ENCODE results near the gene FHAD1.
A peak's percentile ranks its signal among the peaks of the same experiment; 100 is the strongest.

Gene FHAD1

GRCh38 chr1:15249081-15249480, 2.1 kb downstream of the FHAD1 start:
- DNase-seq: no peak

DNA sequence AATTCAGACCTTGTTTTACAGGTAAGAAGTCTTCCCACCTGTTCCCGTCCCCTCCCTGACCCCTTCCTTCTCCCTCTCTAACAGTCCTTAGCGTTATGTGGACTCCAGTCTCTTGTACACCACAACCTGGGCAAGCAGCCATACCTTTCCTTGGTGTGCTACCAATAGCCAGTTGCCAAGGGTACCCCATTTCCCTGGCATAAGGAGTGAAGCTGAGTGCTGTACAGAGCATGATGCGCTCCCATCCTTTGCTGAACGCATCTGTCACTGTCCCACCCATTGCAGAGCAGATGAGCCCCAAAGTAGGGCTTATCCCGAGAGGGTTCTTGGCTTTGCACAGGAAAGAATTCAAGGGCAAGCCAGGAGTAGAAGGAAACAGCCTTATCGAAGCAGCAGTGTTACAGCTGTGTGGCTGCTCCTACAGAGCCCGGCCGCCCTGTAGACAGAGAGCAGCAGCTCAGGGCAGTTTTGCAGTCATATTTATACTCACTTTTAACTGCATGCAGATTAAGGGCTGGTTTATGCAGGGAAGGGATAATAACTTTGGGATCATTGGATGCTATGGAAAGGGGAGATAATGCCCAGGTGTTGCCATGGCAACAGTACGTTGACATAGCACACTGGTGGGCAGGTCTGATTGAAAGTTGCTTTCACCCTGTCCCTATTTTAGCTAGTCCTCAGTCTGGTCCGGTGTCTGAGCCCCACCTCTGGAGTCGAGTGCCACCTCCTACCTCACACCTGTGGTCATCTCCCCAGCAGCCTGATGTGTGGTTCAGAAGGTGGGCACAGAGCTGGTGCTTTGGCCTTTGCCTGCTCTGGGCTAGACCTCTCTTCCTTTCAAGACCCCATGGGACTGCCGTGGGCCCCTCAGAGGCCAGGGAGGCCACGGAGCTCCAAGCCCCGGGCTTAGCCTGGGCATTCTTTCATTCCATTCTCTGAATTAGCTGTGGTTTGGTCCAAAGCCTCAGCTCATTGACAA, 5.1 kb downstream of the FHAD1 start:
- DNase-seq: no peak

DNA sequence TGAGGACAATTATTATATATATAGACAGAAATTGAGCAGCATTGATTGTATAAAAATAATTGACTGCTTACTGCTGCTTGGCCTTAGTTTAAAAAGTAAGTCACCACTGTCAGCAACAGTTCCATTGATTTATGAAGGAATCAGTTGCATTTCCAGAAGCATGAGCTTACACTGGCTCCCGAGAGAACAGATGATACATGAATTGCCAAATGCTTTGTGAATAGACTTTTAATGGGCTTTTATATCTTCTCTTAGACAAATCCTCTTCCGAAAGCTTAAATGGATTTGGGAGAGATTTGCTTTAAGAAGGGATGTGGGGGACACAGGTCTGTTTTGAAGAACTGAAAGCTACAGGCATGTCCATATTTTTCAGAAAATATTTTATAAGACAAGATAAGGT, 7.5 kb downstream of the FHAD1 start:
- DNase-seq: no peak

GRCh38 chr1:15255582-15256149, 8.6 kb downstream of the FHAD1 start:
- no peak for DNase-seq

- DNase-seq: no peak
These were observed 9.6 kb downstream of the FHAD1 start for GRCh38 chr1:15256584-15256983.

DNA sequence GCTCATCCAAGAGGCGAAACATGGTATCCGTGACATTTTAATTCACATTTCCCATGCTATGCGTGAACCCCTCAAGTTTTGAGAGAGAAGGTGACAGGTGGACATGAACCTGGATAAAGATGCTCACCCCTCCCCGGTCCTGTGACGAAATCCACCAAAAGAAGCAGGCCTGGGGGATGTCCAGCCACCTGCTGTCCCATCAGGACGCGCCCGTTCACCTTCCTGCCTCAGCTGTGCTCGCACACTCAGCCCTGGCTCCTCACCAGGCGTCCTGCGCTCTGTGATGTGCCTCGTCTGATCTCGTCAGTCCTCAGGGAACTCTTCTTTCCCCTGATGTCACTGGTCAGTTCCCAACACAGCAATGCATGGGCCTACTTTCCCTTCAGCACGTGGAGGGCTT, 10.3 kb downstream of the FHAD1 start:
- DNase-seq: no peak

GRCh38 chr1:15258833-15259621, 12.0 kb downstream of the FHAD1 start:
- no peak for DNase-seq

GRCh38 chr1:15259622-15260007, 12.6 kb downstream of the FHAD1 start:
- DNase-seq: no peak

GRCh38 chr1:15260418-15261154, 13.6 kb downstream of the FHAD1 start:
- DNase-seq: peak; percentile 22

DNA sequence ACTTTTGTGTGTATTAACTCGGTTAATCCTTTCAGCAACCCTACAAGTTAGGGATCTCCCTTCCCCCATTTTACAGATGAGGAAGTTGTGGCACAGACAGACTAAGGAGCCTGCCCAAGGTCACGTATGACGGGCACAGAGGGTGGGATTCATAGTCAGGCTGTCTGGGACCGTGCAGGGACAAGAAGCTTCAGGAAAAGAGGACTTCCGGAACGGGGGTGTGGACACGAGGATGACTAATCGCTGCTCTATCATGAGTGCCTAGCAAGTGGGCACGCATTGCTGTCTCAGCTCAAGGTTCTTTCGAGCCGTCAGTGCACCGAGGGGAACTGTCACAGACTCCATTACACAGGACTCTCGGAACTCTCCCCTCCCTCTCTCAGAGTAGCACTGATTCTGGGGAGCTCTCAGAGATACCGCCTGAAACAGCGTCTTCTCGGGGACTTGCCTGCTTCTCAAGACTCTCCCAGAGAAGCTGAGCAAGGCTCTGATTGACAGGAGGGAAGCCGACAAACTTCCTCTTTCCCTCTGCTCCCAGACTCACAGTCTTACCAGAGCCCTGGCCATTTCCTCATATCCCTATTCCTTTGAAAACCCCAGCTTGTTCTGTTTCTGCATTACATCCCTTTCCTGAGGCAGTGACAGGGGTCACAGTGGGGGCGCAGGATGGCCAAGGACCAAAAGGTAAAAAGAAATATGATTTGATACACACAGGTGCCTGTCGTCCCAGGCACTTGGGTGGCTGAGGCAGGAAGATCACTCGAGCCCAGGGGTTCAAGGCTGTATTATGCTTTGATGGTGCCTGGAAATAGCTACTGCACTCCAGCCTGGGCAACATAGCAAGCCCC, 14.4 kb downstream of the FHAD1 start:
- no peak for DNase-seq

GRCh38 chr1:15262003-15262377, 15.0 kb downstream of the FHAD1 start:
- no peak for DNase-seq

GRCh38 chr1:15262706-15263105, 15.7 kb downstream of the FHAD1 start:
- no peak for DNase-seq

DNA sequence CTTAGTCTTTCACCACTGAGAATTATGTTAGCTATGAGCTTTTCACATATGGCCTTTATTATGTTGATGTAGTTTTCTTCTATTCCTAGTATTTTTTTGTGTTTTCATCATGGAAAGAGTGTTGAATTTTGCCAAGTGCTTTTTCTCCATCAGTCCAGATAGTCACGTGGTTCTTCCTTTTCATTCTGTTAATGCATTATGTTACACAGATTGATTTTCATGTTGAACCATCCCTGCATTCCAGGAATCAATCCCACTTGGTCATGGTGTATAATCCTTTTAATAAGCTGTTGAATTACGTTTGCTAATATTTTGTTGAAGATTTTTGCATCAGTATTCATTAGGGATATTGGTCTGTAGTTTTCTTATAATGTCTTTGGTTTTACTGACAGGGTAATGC, 17.7 kb downstream of the FHAD1 start:
- DNase-seq: no peak

- DNase-seq: no peak
These were observed 24.2 kb downstream of the FHAD1 start for GRCh38 chr1:15271196-15271595.

GRCh38 chr1:15272009-15272781, 25.2 kb downstream of the FHAD1 start:
- peak; percentile 70 for DNase-seq

- DNase-seq: no peak
These were observed 25.7 kb downstream of the FHAD1 start for GRCh38 chr1:15272782-15273127.

DNA sequence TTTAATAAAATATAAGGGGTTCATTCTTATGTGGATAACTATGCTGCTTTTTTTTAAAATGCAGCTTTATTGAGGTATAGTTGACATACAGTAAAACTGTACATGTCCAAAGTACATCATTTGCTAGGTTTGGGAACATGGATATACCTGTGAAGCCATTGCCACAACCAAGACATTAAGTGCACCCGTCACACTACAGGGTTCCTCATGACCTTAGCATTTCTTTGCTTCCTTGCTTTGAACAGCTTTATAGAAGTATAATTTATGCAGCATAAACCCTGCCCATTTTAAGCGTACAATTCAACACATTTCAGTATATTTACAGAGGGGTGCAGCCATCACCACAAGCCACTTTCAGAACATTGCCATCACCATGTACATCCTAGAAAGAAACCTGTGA, 26.3 kb downstream of the FHAD1 start:
- no peak for DNase-seq

DNA sequence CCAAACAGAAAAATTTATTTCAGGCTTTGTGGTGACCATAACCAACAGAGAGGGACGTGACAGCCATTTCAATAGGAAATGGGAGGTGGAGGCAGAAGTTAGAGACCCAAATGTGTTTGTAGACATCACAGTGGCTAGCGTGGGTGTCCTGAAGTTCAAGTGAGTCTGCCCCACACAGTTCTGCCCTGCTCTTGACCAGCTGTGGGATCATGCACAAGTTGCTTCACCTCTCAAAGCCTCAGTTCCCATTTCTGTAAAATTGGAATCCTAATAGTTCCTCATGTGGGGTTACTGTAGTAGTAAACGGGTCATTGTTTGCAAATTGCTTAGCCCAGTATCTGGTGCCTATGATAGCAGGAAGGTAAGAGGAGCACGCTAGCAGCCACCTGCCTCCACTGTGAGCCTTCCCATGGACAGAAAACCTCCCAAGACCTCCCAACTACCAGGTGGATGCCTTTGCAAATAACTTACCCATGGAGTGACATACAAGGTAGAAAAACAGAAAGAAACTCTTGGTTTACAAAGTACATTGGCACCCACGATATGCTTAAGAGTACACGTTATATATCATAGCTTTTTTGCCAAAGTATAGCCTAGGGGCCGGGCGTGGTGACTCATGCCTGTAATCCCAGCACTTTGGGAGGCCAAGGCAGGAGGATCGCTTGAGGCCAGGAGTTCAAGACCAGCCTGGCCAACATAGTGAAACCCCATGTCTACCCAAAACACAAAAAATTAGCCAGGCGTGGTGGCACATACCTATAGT, 29.1 kb downstream of the FHAD1 start:
- no peak for DNase-seq

DNA sequence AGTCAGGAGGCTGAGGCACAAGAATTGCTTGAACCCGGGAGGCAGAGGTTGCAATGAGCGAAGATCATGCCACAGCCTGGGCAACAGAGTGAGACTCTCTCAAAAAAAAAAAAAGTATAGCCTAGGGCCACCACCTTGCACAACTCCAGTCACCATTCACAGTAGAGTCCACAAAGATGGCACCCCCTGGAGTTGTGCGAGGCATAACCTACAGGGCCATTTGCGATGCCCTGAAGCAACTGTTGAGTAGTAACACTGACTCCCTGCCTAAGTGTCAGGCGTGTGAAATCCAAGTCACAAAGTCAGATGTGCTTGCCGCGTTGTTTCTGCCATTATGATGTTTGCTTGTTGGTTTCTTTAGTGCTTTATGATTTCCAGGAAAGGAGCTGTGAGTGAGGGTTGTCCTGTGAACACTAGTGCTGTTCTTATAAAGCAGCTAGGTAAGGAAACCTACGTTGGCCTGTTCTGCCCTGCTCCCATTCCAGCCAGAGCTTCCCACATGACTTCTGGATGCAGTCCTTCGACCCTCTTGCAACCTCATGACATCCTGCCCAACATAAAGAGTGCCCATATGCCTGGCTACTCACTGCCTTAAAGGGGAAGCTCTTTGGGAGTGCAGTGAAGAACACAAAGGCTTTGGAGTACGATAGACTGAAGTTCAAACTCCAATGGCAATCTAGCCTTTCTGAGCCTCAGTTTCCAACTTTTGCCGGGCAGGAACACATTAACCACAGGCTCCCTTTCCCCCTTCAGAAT, 29.8 kb downstream of the FHAD1 start:
- DNase-seq: no peak
